Gastroesophageal sphincter (tissue), 3 donors: Measurements from ENCODE around the gene TP53AIP1.

Experiments used
- CTCF ChIP-seq, 4 experiments: fragments of 200-600 bp in 2 of 4; fragments of 450-650 bp in 2 of 4; sonication (generic) in 1 of 4; IDR thresholded peaks; one replicate each; pipeline ENCODE4 v1.5.1; 2017 to 2019; ENCODE audit warnings: antibody characterized with exemption in 4 of 4, mild to moderate bottlenecking in 2 of 4, moderate library complexity in 2 of 4
- EP300 ChIP-seq: sonication (generic); formaldehyde crosslinking; IDR thresholded peaks from one replicate; pipeline ENCODE4 v1.6.1; 2017; ENCODE audit warnings: antibody characterized with exemption, mild to moderate bottlenecking
- POLR2A ChIP-seq, 2 donors: fragments of 450-650 bp; IDR thresholded peaks; one replicate each; pipeline ENCODE4 v1.6.1; 2017; ENCODE audit warnings: antibody characterized with exemption in 2 of 2, mild to moderate bottlenecking in 2 of 2, moderate library complexity in 1 of 2
- POLR2AphosphoS5 ChIP-seq: sonication (generic); formaldehyde crosslinking; IDR thresholded peaks from one replicate; pipeline ENCODE4 v1.6.1; 2017; ENCODE audit warnings: antibody characterized with exemption

GRCh38 chr11:128924104-128924503 lies 18.6 kb downstream of the TP53AIP1 start:
- TF ChIP-seq CTCF (IDR thresholded peaks at IDR 0.05) = no peak
- no peak for TF ChIP-seq POLR2A (IDR thresholded peaks at IDR 0.05)
- TF ChIP-seq POLR2AphosphoS5 = no peak
- no peak for TF ChIP-seq EP300
